Gastroesophageal sphincter (tissue), 4 donors: Measurements from ENCODE around the gene CAPZB. TPM values are rescaled to one million over a fixed set of nuclear protein-coding genes. Genes with fewer than 3 reads are reported as not detected.

Experiments used
- ATAC-seq: fragments of 150-250 bp; one replicate; pipeline ENCODE4 v1.9.1; 2016; ENCODE audit warnings: mild to moderate bottlenecking, moderate library complexity
- H3K27ac ChIP-seq, 4 donors: fragments of 200-600 bp; sonication (generic) in 3 of 4; 1 replicate in 3 of 4; 2 replicates in 1 of 4; pipeline ENCODE4 v1.5.1; 2016 to 2019
- H3K27me3 ChIP-seq: fragments of 200-600 bp; sonication (generic); one replicate; pipeline ENCODE4 v1.5.1; 2019
- H3K36me3 ChIP-seq, 2 donors: fragments of 200-600 bp; sonication (generic); one replicate each; pipeline ENCODE4 v1.5.1; 2019; ENCODE audit warnings: control low read depth in 1 of 2
- H3K4me1 ChIP-seq, 3 donors: fragments of 200-600 bp; sonication (generic); 1 replicate in 2 of 3; 2 replicates in 1 of 3; pipeline ENCODE4 v1.5.1; 2016 to 2019; ENCODE audit warnings: control low read depth in 2 of 3
- H3K4me3 ChIP-seq, 2 donors: fragments of 200-600 bp; sonication (generic); one replicate each; pipeline ENCODE4 v1.5.1; 2019; ENCODE audit warnings: mild to moderate bottlenecking in 1 of 2, moderate library complexity in 1 of 2
- H3K9me3 ChIP-seq, 3 donors: fragments of 200-600 bp; sonication (generic); one replicate each; pipeline ENCODE4 v1.5.1; 2017 to 2019; ENCODE audit warnings: control low read depth in 2 of 3
- CTCF ChIP-seq, 4 experiments: fragments of 200-600 bp in 2 of 4; fragments of 450-650 bp in 2 of 4; sonication (generic) in 1 of 4; IDR thresholded peaks; one replicate each; pipeline ENCODE4 v1.5.1; 2017 to 2019; ENCODE audit warnings: antibody characterized with exemption in 4 of 4, mild to moderate bottlenecking in 2 of 4, moderate library complexity in 2 of 4
- EP300 ChIP-seq: sonication (generic); formaldehyde crosslinking; IDR thresholded peaks from one replicate; pipeline ENCODE4 v1.6.1; 2017; ENCODE audit warnings: antibody characterized with exemption, mild to moderate bottlenecking
- POLR2A ChIP-seq, 2 donors: fragments of 450-650 bp; IDR thresholded peaks; one replicate each; pipeline ENCODE4 v1.6.1; 2017; ENCODE audit warnings: antibody characterized with exemption in 2 of 2, mild to moderate bottlenecking in 2 of 2, moderate library complexity in 1 of 2
- POLR2AphosphoS5 ChIP-seq: sonication (generic); formaldehyde crosslinking; IDR thresholded peaks from one replicate; pipeline ENCODE4 v1.6.1; 2017; ENCODE audit warnings: antibody characterized with exemption
- WGBS, 2 donors: methylation state at CpG; one replicate each; pipeline ENCODE4 v1.1.5; 2018; ENCODE audit warnings: low coverage in 1 of 2; 5-methylcytosine and 5-hydroxymethylcytosine counted together
- total RNA-seq, 4 donors: library from RNA; depleted of rRNA; stranded (reverse); fragments of >200 nt; gene quantifications; one replicate each; pipeline ENCODE4 v1.1.0, GENCODE V29; 2016

The CAPZB gene
- total RNA-seq, 4 donors from 2014 or later = 160 to 288 (median 184) TPM

- no peak for TF ChIP-seq POLR2A (IDR thresholded peaks at IDR 0.05)
- no peak for TF ChIP-seq EP300
- Histone ChIP-seq H3K4me1 (peaks cover 0 to 86% (median 24%) of the 10 kb centered on the region in 3 donors), H3K27me3 (no peaks in the 10 kb centered on the region), H3K36me3 (peaks cover 0 to 83% of the 10 kb centered on the region in 2 donors), H3K9me3 (no peaks in the 10 kb centered on the region), H3K27ac (peak overlapping the region in 2 of 4 donors; percentile 59 to 60), H3K4me3 (no peak overlapping the region)
- no peak for ATAC-seq
- whole genome bisulfite sequencing, 2 donors = 100% methylated on average over 1 of the region's 8 CpGs; no CpG with 5 or more reads in 1 of the 2 donors
These were observed 139.9 kb downstream of the CAPZB start for GRCh38 chr1:19345391-19345790.

- ATAC-seq = no peak
- TF ChIP-seq CTCF (IDR thresholded peaks at IDR 0.05) (no peak), POLR2A (IDR thresholded peaks at IDR 0.05) (no peak), EP300 (no peak), POLR2AphosphoS5 (no peak)
- no peak overlapping the region for H3K4me3 ChIP-seq
- H3K27ac ChIP-seq = peak overlapping the region in 3 of 4 donors; percentile 28 to 60 (median 59)
- H3K4me1 ChIP-seq = peaks cover 0 to 83% (median 24%) of the 10 kb centered on the region in 3 donors
- no peaks in the 10 kb centered on the region for H3K9me3 ChIP-seq
- no peaks in the 10 kb centered on the region for H3K27me3 ChIP-seq
- peaks cover 0 to 83% of the 10 kb centered on the region in 2 donors for H3K36me3 ChIP-seq
- no CpG with 5 or more reads among the region's 11 CpGs for WGBS, 2 donors
These were observed 140.5 kb downstream of the CAPZB start for GRCh38 chr1:19344831-19345230.

- WGBS, 2 donors = 67% methylated on average over 6 of the region's 12 CpGs; no CpG with 5 or more reads in 1 of the 2 donors
- Histone ChIP-seq H3K36me3 (peaks cover 0 to 83% of the 10 kb centered on the region in 2 donors), H3K4me1 (peaks cover 0 to 78% (median 24%) of the 10 kb centered on the region in 3 donors), H3K9me3 (no peaks in the 10 kb centered on the region), H3K27me3 (no peaks in the 10 kb centered on the region), H3K4me3 (no peak overlapping the region), H3K27ac (peak overlapping the region in 3 of 4 donors; percentile 28 to 60 (median 59))
- peak; percentile 58 for ATAC-seq
- no peak for TF ChIP-seq EP300
- TF ChIP-seq POLR2A (IDR thresholded peaks at IDR 0.05) = no peak
- TF ChIP-seq POLR2AphosphoS5 = peak; percentile 26
- peak in 3 of 4 experiments; percentile 94 to 97 (median 96) for TF ChIP-seq CTCF (IDR thresholded peaks at IDR 0.05)
These were observed 140.9 kb downstream of the CAPZB start for GRCh38 chr1:19344372-19344810.

GRCh38 chr1:19343617-19344350 is 141.6 kb downstream of the CAPZB start:
- no peak overlapping the region for H3K4me3 ChIP-seq
- no peaks in the 10 kb centered on the region for H3K27me3 ChIP-seq
- peaks cover 0 to 83% of the 10 kb centered on the region in 2 donors for H3K36me3 ChIP-seq
- TF ChIP-seq POLR2A (IDR thresholded peaks at IDR 0.05) (no peak), EP300 (no peak), POLR2AphosphoS5 (no peak), CTCF (IDR thresholded peaks at IDR 0.05) (no peak)
- 51 to 69% methylated on average over 5 of the region's 20 CpGs for WGBS, 2 donors
- H3K9me3 ChIP-seq = no peaks in the 10 kb centered on the region
- peak overlapping the region in 3 of 4 donors; percentile 58 to 60 (median 59) for H3K27ac ChIP-seq
- ATAC-seq = no peak
- peaks cover 0 to 72% (median 21%) of the 10 kb centered on the region in 3 donors for H3K4me1 ChIP-seq

GRCh38 chr1:19342894-19343616 is 142.3 kb downstream of the CAPZB start:
- Histone ChIP-seq H3K27me3 (no peaks in the 10 kb centered on the region), H3K4me3 (no peak overlapping the region), H3K4me1 (peaks cover 0 to 65% (median 21%) of the 10 kb centered on the region in 3 donors), H3K36me3 (peaks cover 0 to 83% of the 10 kb centered on the region in 2 donors), H3K27ac (peak overlapping the region in 3 of 4 donors; percentile 58 to 60 (median 59)), H3K9me3 (no peaks in the 10 kb centered on the region)
- 0 to 78% methylated on average over 1 to 12 of the region's 33 CpGs for WGBS, 2 donors
- no peak for TF ChIP-seq POLR2AphosphoS5
- no peak for TF ChIP-seq CTCF (IDR thresholded peaks at IDR 0.05)
- TF ChIP-seq POLR2A (IDR thresholded peaks at IDR 0.05) = no peak
- TF ChIP-seq EP300 = no peak
- no peak for ATAC-seq
